Testis (tissue), 2 donors: ENCODE data around the gene KRT84.

ENCODE experiments used
- CTCF ChIP-seq, 3 experiments: fragments of 450-650 bp in 2 of 3; fragments of 200-600 bp in 1 of 3; sonication (generic) in 1 of 3; IDR thresholded peaks; one replicate each; pipeline ENCODE4 v1.5.1; 2016 to 2019; ENCODE audit warnings: antibody characterized with exemption in 3 of 3, mild to moderate bottlenecking in 2 of 3, moderate library complexity in 1 of 3
- POLR2A ChIP-seq: fragments of 450-650 bp; IDR thresholded peaks from one replicate; pipeline ENCODE4 v1.6.1; 2017; ENCODE audit warnings: antibody characterized with exemption, mild to moderate bottlenecking, moderate library complexity

DNA sequence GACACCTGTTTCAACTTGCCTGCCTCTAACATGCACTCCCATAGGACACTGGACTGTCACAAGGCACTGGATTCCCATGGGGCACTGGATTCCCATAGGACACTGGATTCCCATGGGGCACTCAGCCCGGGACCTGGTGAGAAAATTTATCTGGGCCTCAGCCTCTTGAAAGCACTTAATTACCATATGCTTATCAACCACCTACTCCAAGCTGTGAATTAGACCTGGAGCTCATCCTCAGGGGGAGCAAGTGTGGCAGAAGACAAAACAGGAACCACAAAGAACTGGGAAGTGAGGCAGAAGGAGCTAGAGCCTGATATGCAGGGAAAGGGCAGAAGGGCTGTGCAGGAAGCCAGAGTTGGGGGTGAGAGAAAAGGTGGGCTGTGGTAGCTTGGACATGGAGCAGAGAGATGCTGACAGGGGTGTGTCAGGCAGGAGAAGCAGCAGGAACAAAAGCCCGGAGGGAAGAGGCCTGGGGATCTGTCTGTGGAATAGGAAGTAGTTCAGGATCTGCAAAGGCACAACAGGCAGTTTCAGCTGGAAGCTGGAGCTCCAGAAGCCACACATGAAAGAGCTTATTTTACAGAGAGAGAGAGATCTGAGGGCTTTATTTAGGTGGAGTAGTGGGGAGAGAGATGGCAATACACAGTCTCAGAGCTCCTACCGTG lies 17.6 kb upstream of the KRT84 start:
- TF ChIP-seq POLR2A = no peak
- no peak for TF ChIP-seq CTCF (IDR thresholded peaks at IDR 0.05)
